Lower leg skin (tissue), 3 donors: ENCODE data around the gene GINS2.

Experiments
- POLR2A ChIP-seq, 2 donors: fragments of 450-650 bp; IDR thresholded peaks; one replicate each; pipeline ENCODE4 v1.6.1; 2016 to 2017; ENCODE audit warnings: antibody characterized with exemption in 2 of 2, mild to moderate bottlenecking in 1 of 2, moderate library complexity in 1 of 2
- TF ChIP-seq, protein P1 (sequence below), 3 donors: fragments of 450-650 bp; IDR thresholded peaks; one replicate each; pipeline ENCODE4 v1.5.1; 2016; ENCODE audit warnings: antibody characterized with exemption in 3 of 3, mild to moderate bottlenecking in 3 of 3, moderate library complexity in 2 of 3

DNA sequence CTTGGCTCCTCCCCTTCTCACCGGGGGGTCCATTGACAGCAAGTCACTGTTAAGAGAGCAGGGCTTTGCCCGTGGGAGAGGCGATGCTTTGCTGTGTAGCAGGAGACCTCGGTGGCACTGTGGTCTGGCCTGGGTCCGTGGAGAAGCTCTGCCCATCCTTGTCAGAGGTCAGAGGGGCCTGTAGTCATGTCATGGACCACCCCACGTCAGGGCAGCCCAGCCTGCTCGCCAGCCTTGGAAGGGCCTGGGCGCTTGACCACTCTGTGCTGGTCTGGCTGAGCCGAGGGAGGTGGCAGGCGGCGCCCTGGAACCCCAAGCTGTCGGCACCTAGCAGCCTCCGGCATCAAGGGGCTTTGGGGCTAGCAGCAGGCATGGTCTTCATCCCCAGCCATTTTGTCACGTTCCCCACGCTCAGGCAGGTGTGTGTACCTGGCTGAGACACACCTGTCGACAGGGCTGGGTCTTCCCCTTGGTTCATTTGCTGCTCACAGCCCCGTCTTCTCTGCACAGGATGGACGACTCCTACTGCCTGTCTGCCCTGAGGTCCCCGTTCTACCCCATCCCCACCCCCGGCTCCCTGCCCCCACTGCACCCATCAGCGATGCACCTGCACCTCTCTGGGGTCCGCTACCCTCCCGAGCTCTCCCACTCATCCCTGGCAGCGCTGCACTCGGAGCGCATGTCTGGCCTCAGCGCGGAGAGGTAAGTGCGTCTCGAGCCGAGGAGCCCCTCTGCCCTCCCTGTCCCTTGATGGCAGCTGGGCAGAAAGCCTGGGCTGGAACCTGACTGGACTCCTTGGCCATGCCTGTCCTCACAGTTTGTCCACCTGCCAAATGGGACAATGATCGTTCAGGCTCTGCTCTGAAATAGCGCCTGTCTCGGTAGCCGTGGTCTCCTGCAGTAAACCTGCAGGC, 33.3 kb downstream of the GINS2 start:
- TF ChIP-seq, protein P1, sequence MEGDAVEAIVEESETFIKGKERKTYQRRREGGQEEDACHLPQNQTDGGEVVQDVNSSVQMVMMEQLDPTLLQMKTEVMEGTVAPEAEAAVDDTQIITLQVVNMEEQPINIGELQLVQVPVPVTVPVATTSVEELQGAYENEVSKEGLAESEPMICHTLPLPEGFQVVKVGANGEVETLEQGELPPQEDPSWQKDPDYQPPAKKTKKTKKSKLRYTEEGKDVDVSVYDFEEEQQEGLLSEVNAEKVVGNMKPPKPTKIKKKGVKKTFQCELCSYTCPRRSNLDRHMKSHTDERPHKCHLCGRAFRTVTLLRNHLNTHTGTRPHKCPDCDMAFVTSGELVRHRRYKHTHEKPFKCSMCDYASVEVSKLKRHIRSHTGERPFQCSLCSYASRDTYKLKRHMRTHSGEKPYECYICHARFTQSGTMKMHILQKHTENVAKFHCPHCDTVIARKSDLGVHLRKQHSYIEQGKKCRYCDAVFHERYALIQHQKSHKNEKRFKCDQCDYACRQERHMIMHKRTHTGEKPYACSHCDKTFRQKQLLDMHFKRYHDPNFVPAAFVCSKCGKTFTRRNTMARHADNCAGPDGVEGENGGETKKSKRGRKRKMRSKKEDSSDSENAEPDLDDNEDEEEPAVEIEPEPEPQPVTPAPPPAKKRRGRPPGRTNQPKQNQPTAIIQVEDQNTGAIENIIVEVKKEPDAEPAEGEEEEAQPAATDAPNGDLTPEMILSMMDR (IDR thresholded peaks at IDR 0.05), result no peak
- TF ChIP-seq POLR2A (IDR thresholded peaks at IDR 0.05), result no peak
